ENCODE results near the gene FAM3D.
"Not testable (repeated sequence)": the region's sequence is repeated elsewhere in the genome, so short reads cannot be mapped to it uniquely, and the experiment has no call there.

FAM3D gene, protein sequence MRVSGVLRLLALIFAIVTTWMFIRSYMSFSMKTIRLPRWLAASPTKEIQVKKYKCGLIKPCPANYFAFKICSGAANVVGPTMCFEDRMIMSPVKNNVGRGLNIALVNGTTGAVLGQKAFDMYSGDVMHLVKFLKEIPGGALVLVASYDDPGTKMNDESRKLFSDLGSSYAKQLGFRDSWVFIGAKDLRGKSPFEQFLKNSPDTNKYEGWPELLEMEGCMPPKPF

DNA sequence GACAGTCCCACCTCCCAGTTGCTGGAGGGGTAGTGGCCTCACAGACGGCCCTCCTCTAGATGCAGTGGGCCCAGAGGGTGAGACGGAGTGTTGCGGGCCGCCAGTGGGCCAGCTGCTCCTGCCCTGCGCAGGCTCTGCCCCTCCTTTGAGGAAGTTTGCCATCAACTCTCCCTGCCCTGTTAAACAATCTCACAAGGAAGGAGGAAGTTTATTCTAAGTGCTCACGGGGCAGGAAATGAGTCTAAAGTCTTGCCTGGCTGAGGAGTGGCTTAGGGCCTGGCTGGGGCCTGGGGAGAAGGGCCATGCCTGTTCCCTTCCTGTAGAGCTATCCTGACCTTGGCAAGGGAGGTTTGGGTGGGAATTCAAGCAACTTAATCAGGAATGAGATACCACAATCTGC lies at the start of gene FAM3D:
TSS of gene FAM3D (minus strand) at position 92 of the 400 bp plus-strand sequence. CDS start 11,211 bp downstream, outside the sequence.
- TF ChIP-seq, protein P1, sequence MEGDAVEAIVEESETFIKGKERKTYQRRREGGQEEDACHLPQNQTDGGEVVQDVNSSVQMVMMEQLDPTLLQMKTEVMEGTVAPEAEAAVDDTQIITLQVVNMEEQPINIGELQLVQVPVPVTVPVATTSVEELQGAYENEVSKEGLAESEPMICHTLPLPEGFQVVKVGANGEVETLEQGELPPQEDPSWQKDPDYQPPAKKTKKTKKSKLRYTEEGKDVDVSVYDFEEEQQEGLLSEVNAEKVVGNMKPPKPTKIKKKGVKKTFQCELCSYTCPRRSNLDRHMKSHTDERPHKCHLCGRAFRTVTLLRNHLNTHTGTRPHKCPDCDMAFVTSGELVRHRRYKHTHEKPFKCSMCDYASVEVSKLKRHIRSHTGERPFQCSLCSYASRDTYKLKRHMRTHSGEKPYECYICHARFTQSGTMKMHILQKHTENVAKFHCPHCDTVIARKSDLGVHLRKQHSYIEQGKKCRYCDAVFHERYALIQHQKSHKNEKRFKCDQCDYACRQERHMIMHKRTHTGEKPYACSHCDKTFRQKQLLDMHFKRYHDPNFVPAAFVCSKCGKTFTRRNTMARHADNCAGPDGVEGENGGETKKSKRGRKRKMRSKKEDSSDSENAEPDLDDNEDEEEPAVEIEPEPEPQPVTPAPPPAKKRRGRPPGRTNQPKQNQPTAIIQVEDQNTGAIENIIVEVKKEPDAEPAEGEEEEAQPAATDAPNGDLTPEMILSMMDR (conservative IDR thresholded peaks at IDR 0.05) = no peak
- peak within 1 kb of the TSS; percentile 25; the same call in 1 of the 2 replicates for H3K27ac ChIP-seq

DNA sequence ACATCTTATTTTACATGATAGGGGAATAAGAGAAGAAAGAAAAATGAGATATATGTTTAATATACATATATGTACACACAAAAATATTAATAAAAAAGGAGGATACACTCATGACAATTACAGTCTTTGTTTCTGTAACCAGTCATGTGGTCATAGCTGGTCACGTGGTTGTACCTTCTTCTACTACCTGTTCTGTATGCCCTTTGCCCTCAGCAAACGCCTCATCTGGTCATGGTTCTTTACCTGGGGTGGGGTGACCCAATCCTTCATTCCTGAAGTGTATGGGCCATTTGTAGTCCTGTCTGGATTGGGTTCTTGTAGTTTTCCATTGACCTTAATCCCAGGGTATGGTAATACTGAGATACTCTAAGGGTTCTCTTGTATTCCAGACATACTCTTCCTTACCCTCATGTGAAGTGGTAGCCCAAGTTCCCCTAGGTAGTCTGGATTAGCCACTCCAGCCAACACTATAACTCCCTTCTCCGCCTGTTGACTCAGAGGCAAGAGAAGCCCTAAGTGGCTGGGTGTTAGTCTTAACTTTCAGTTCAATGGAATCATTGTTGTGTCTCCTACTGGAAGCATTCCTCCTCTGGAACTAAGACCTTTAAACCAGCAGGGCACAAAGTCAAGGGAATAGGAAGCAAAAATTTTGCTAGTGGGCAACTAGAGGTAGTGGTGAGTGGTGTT lies 47.3 kb upstream of the FAM3D start:
- TF ChIP-seq, protein P1 (conservative IDR thresholded peaks at IDR 0.05) = no peak
- H3K27ac ChIP-seq = no peak overlapping the region

DNA sequence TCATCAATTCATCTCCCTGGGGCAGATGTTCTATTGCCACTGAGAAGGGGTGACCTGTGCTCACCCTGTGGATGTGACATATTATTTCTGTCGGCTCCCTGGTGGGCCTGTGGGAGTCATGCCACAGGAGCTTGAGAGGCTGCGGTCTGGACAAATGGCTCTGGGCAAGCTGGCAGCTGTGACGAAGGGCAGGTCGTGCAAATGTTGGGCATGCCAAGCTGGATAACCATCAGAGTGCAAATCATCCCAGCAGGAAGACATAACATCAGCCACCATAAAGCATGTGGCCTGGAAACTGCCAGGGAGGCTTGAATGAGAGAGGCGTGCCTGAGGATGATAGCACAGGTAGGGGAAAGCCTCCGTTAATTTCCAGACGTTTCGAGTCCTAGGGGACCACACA lies 45.3 kb upstream of the FAM3D start:
- TF ChIP-seq, protein P1 (conservative IDR thresholded peaks at IDR 0.05) = no peak
- H3K27ac ChIP-seq = no peak overlapping the region

DNA sequence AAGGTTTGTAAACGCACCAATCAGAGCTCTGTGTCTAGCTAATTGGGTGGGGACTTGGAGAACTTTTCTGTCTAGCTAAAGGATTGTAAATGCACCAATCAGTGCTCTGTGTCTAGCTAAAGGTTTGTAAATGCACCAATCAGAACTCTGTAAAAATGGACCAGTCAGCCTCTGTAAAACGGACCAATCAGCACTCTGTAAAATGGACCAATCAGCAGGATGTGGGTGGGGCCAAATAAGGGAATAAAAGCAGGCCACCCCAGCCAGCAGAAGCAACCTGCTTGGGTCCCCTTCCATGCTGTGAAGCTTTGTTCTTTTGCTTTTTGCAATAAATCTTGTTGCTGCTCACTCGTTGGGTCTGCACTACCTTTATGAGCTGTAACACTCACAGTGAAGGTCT lies 42.4 kb upstream of the FAM3D start:
- H3K27ac ChIP-seq = not testable (repeated sequence)

DNA sequence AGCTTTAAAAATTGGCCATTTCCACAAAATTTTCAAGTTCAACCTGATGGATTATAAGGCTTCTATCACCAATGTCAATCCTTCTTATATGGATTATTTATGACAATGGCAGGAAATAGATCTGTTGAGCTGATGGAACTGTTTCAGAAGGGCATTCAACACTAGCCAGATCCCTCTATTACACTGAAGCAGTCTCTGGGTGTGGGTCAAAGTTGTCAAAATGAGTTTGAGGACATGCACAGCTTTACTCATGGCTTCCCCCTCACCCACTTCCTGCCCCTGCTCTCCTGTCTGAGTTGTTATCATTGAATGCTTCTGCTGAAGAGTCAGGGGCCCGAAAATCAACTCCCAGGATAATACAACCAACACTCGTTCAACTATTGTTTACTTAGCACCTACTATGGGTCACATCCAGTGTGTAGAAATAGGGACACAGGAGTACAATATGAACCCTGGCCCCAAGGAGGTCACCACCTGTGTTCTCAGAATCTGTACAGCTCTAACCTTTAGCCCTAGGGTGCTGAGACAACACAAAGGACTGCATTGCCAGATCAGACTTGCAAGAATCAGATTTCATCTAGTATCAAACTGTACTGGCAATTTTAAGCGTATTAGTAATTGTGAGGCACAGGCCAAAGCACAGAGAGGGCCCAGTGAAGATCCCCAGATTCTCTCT lies 41.7 kb upstream of the FAM3D start:
- TF ChIP-seq, protein P1 (conservative IDR thresholded peaks at IDR 0.05) = no peak
- no peak overlapping the region for H3K27ac ChIP-seq

DNA sequence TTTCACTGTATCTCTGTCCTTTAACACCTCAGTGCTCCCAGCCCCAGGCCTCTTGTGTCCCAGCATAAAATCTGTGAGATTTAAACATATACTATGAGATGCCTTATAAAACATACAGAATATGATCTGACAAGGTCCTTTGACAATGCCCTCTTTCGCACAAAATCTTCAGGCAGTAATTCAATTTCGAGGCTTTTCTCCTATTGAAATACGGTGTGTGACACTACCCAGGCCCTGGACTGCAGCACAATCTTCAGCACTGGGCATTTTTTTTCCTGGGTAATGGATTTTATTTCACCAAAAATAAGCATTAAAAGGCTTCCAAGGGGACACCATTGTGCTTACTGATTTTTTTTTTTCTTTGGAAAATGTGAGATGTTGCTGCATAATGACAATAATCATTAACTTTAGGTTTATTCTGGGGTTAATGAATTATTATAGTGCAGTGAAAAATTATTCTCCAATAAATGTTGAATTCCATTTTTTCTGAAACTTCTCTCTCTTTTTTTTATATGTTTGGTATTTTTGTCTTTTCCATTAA lies 40.9 kb upstream of the FAM3D start:
- no peak overlapping the region for H3K27ac ChIP-seq
- TF ChIP-seq, protein P1 (conservative IDR thresholded peaks at IDR 0.05) = no peak

DNA sequence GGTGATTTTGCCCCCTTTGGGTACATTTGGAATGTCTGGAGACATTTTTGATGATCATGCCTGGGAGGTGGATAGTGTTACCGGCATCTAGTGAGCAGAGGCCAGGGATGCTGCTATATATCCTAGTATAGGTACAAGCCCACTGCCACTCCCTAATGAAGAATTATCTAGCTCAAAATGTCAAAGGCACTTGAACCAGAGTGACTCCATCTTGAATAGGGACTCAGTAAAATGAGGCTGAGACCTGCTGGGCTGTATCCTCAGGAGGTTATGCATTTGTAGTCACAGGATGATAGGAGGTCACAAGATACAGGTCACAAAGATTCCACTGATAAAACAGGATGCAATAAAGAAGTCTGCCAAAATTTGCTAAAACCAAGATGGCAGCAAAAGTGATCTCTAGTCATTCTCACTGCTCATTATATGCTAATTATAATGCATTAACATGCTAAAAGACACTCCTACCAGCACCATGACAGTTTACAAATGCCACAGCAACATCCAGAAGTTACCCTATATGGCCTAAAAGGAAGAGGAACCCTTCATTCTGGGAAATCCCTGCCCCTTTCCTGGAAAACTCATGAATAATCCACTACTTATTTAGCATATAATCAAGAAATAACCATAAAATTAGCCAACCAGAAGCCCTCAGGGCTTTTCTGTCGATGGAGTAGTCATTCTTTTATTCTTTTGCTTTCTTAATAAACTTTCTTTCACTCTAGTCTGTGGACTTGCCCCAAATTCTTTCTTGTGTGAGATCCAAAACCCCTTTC lies 40.0 kb upstream of the FAM3D start:
- H3K27ac ChIP-seq = no peak overlapping the region
- TF ChIP-seq, protein P1 (conservative IDR thresholded peaks at IDR 0.05) = no peak
